LNCAP (cell line): ENCODE measurements around the gene PARD3B.

Experiments
- TF ChIP-seq, protein P1 (sequence below): fragments of 450-650 bp; IDR thresholded peaks from 2 replicates; pipeline ENCODE4 v1.5.1; 2017; ENCODE audit warnings: mild to moderate bottlenecking

Gene PARD3B

DNA sequence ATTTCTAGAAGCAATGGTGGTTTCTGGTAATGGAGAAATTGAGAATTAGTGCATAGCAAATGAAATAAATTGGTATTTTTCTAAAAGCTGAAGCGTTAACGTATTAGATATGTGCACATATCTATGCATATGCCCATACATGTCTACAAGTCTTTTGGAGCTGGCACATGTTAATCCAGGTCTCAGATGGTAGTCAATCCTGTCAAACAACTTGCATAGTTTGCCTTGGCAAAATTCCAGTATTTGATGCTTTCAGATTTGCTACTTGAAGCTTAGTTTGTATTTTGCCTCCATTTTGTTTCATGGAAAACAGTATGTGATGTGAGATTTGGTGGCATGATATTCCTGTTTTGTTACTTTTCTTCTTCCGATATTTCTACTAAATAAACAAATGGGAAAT lies 304.6 kb downstream of the PARD3B start:
- TF ChIP-seq, protein P1, sequence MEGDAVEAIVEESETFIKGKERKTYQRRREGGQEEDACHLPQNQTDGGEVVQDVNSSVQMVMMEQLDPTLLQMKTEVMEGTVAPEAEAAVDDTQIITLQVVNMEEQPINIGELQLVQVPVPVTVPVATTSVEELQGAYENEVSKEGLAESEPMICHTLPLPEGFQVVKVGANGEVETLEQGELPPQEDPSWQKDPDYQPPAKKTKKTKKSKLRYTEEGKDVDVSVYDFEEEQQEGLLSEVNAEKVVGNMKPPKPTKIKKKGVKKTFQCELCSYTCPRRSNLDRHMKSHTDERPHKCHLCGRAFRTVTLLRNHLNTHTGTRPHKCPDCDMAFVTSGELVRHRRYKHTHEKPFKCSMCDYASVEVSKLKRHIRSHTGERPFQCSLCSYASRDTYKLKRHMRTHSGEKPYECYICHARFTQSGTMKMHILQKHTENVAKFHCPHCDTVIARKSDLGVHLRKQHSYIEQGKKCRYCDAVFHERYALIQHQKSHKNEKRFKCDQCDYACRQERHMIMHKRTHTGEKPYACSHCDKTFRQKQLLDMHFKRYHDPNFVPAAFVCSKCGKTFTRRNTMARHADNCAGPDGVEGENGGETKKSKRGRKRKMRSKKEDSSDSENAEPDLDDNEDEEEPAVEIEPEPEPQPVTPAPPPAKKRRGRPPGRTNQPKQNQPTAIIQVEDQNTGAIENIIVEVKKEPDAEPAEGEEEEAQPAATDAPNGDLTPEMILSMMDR: no peak

DNA sequence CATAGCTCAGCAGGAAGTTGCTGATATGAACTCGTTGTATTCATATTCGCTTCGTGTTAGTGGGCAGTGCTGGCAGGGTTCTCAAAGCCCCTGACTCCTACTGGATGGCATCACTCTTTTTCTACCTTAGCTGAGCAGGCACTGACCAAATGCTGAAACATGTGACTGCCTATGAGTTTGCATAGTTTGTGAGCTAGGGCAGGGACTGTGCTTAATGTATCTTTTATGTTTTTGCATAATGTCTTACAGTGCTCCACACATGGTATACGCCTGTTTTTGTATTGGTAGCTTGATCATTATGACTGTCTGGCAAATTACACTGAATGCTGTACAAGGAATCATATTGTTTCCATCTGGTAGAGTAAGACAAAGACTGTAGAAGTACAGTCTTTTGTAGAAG lies 305.3 kb downstream of the PARD3B start:
- TF ChIP-seq, protein P1: no peak

- TF ChIP-seq, protein P1: no peak
These were observed 308.6 kb downstream of the PARD3B start for GRCh38 chr2:204853905-204854304.

DNA sequence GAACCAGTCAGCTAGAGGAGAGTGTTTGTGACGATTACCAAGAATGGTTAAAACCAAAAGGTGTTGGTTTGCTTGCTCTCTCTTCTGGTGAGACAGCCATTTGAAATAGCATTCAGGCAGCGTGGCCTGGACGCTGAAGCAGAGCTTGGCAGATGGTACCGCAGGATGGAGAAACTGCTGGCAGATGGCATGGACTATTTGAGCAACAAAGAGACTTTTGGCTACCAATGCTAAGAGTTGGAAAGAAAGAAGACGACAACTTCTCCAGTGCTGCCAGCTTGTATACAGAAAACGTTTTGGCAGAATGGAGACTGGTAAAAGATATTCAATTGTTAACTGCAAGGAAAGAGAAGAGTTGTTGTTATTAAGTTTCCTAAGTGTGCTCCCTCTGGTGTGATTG lies 315.0 kb downstream of the PARD3B start:
- TF ChIP-seq, protein P1: no peak

- TF ChIP-seq, protein P1: no peak
These were observed 317.5 kb downstream of the PARD3B start for GRCh38 chr2:204862809-204863208.

- TF ChIP-seq, protein P1: no peak
These were observed 318.1 kb downstream of the PARD3B start for GRCh38 chr2:204863336-204863735.

- TF ChIP-seq, protein P1: no peak
These were observed 324.0 kb downstream of the PARD3B start for GRCh38 chr2:204869132-204869823.

- TF ChIP-seq, protein P1: no peak
These were observed 324.8 kb downstream of the PARD3B start for GRCh38 chr2:204870053-204870452.
